Omental fat pad (tissue), 4 donors: ENCODE results near the gene TP53AIP1. TPM values are rescaled to one million over a fixed set of nuclear protein-coding genes. Genes with fewer than 3 reads are reported as not detected.

ENCODE experiments used
- ATAC-seq: fragments of 150-250 bp; one replicate; pipeline ENCODE4 v1.9.1; 2016; ENCODE audit warnings: mild to moderate bottlenecking, moderate library complexity; ENCODE audit not compliant: low FRiP score
- DNase-seq: peaks from one replicate; pipeline ENCODE4 v3.0.0-alpha.2; 2019; ENCODE audit warnings: low spot score
- total RNA-seq, 4 donors: library from RNA; depleted of rRNA; stranded (reverse); fragments of >200 nt; gene quantifications; one replicate each; pipeline ENCODE4 v1.1.0, GENCODE V29; 2016
- TF ChIP-seq, protein P1 (sequence below), 3 donors: fragments of 450-650 bp; IDR thresholded peaks; one replicate each; pipeline ENCODE4 v1.5.1; 2016 to 2017; ENCODE audit warnings: antibody characterized with exemption in 3 of 3, mild to moderate bottlenecking in 3 of 3, moderate library complexity in 2 of 3

TP53AIP1 gene
- total RNA-seq, 4 donors from 2014 or later = 0.24 to 0.37 TPM; not detected in 2

DNA sequence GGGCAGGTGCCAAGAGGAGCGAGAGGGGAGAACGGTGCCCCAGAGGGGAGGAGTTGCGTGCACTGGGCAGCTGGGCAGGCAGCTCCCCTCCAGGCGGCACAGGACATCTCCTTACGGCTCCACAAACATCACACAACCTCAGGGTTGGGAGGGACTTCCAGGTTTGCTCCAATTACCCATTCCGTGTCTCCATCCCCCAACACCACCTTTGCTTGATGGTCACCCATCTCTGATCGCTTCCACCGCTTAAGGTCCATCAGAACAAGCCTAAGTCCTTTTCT, 14.5 kb upstream of the TP53AIP1 start:
- TF ChIP-seq, protein P1, sequence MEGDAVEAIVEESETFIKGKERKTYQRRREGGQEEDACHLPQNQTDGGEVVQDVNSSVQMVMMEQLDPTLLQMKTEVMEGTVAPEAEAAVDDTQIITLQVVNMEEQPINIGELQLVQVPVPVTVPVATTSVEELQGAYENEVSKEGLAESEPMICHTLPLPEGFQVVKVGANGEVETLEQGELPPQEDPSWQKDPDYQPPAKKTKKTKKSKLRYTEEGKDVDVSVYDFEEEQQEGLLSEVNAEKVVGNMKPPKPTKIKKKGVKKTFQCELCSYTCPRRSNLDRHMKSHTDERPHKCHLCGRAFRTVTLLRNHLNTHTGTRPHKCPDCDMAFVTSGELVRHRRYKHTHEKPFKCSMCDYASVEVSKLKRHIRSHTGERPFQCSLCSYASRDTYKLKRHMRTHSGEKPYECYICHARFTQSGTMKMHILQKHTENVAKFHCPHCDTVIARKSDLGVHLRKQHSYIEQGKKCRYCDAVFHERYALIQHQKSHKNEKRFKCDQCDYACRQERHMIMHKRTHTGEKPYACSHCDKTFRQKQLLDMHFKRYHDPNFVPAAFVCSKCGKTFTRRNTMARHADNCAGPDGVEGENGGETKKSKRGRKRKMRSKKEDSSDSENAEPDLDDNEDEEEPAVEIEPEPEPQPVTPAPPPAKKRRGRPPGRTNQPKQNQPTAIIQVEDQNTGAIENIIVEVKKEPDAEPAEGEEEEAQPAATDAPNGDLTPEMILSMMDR (IDR thresholded peaks at IDR 0.05) = no peak
- ATAC-seq (no peak), DNase-seq (no peak)

DNA sequence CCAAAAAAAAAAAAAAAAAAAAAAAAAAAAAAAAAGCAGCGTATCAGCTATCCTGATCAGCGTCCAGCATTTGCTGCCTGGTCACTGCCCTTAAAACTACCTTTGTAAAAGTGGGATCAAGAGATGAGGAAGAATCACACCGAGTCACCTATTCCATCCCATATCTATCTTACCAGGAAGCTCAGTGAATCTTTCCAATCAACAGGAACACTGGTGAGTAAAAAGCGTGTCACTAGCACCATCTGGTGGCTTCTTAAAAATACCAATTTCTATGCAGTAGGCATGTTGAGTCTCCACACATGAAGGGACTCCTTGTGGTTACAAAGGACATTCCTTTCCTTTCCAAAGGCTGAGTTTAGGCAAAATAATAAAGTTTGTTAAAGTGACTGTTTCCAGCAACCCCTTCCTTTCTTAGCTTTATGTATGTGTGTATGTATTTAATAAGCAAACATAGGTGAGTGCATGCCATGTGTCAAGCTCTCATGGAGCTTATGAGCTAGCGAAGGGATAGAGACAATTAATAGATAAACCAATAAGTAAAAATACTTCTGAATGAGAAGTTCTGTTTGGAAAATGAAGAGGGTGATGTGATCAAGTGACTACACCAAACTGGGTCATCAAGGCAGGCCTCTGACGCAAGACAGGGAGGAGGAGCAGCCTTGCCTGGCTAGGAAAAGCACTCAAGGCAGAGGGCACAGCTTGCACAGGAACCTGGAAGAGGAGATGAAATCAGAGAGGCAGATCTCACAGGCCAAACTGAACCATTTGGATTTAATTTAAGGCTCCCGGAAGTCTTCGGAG, 13.9 kb upstream of the TP53AIP1 start:
- no peak for DNase-seq
- peak; percentile 65 for ATAC-seq
- TF ChIP-seq, protein P1 (IDR thresholded peaks at IDR 0.05) = peak in 1 of 3 donors; percentile 18

DNA sequence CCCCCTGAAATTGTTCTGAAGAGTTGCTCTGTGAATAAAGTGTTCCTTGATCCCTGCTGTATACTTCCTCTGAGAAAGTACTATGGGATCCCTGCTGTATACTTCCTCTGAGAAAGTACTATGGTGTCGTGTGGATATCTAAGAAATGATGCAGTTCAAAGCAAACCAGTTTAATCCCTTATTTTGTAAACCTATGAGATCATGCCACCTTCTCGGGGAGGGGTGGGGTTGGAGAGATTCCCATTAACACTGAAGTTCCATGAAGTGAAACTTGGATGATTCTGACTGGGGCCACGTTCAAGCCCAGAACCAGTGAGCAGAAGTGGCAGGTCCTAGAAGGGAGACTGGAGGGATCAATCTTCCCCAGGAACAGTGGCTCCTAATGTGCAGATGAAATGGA, 13.0 kb upstream of the TP53AIP1 start:
- ATAC-seq (no peak), DNase-seq (no peak)
- TF ChIP-seq, protein P1 (IDR thresholded peaks at IDR 0.05) = no peak

DNA sequence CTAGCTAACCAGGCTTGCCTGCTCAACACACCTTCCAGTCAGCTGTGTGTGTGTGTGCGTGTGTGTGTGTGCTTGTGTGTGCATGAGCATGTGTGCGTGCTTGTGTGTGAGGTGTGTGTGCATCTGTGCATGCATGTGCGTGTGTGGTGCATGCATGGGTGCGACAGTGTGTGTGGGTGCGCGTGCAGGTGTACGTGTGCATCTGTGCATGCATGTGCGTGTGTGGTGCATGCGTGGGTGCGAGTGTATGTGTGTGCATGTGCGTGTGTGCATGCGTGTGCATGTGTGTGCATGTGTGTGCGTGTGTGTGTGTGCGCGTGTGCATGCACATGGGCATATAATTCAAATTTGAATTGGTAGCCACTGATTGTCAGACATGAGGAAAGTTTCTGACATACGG, 10.5 kb upstream of the TP53AIP1 start:
- ATAC-seq (no peak), DNase-seq (no peak)
- TF ChIP-seq, protein P1 (IDR thresholded peaks at IDR 0.05) = no peak

DNA sequence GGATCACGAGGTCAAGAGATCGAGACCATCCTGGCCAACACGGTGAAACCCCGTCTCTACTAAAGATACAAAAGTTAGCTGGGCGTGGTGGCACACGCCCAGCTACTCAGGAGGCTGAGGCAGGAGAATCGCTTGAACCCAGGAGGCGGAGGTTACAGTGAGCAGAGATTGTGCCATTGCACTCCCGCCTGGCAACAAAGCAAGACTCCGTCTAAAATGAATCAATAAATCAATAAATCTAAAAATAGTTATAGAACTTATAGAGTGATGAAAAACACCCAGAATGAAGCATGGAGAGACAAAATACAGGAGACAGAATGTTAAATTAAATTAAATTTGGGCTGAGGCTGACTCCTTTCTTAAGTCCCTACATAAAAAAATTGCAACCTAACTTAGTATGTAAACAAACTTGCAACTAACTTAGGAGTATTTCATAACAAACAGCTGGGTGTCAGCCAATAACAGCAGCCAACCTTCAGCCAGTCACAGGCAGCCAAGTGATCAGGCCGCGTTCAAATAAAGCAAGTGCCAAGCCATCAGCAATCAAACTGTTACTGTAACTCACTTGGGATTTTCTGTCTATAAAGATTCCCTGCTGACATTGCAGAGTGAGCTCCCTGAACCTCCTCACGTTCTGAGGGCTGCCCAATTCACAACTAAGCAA, 7.3 kb upstream of the TP53AIP1 start:
- no peak for DNase-seq
- TF ChIP-seq, protein P1 (IDR thresholded peaks at IDR 0.05) = no peak
- ATAC-seq = no peak

DNA sequence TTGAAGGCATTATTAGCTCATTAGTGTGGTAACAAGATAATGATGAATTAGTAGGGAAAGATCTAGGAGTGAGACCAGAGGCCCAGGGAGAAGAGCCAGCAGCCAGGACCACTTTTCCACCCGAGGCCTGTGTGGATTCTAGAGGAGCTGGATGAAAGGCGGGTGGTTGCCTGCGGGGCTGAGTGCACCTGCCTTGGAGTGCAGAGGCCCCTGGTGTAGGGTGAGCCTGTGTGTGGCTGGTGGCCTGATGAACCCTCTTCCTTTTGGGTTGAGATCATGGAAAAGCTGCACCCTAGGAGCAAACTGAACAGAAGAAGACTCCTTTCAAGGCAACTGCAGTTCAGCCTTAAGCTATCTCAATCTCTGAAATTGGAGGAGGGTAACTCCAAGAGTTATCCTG, 5.9 kb upstream of the TP53AIP1 start:
- no peak for ATAC-seq
- DNase-seq = no peak

More for the DNA sequence above, 5.9 kb upstream of the TP53AIP1 start:
- TF ChIP-seq, protein P1 (IDR thresholded peaks at IDR 0.05) = no peak
